Renal cortical epithelial cell (primary cell): Measurements from ENCODE around the gene MYRF. TPM values are rescaled to one million over a fixed set of nuclear protein-coding genes. Genes with fewer than 3 reads are reported as not detected.

Experiments
- DNase-seq: peaks from one replicate; pipeline ENCODE4 v3.0.0-alpha.2; 2011; ENCODE audit warnings: low read depth
- total RNA-seq: library from RNA; depleted of rRNA; stranded (reverse); fragments of >200 nt; gene quantifications from 2 replicates; pipeline ENCODE4 v1.2.3, GENCODE V29; 2014

MYRF gene
- total RNA-seq, 1 donor from 2014 or later, result 20.0 TPM

DNA sequence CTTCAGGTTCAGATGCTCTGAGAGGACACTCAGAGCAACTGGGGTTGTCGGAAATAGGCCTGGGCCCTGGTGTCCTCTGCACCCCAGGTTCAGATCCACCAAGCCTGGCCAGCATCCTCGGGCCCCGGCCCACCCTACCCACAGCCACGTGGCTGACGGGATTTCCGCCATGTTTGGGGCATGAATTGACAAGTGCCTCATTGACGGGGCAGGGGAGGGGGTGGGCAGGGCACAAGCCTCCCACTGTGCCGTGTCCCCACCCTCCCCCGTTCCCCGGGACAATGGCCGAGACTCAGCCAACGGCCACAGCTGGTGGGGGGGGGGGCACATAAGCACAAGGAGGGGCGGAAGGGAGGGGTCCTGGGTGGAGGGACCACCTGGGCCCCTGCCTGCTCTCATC, 8.5 kb downstream of the MYRF start:
- DNase-seq, result no peak

DNA sequence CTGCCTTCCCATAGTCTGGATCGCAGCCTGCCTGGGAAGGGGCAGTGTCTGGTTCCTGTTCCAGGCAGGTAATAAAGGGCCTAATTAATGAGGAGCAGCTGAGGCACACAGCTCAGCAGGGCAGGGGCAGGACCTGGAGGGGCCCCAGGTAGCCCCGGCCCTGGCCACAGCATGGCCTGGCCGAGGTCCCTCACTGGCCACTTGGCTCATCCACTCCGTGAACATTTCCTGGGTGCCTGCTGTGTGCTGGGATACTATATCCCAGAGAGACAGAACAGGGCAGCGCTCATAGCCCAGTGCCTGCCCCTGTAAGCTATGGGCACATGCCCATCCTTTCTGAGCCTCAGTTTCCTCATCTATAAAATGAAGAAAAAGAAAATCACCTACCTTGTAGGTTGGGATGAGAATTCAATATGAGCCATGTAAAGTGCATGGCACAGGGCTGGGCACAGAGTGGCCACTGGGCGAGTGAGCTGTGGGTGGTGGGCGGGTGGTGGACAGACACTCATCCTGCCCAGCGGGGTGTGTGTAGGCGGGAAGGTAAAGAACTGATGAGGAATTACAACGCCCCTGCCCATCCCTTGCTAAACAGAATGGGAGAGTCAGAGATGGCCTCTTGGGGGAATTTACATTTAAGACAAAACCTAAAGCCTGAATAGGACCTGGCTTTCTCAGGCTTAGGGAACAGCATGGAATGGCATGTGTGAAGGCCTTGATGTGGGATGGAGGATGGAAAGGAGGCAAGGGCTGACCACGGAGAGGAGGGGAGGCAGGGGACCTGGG, 9.2 kb downstream of the MYRF start:
- no peak for DNase-seq

DNA sequence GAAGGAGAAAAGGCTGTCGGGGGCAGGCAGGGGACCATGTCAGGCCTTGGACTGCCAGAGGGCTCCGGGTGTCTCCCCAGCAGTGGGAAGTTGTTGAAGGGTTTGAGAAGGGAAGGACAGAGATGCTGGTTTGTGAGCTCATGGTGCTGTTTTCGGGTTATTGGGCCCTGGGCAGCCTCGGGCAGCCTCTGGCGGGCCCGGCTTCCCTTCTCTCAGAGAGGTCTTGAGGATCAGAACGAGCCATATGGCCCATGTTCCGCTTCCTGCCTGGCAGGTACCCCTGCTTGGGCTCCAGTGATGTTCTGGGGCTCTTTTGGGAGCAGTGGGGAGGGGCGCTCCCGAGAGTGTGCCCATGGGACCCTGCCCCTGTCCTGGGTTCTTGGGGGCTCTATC, 9.8 kb downstream of the MYRF start:
- DNase-seq, result no peak

DNA sequence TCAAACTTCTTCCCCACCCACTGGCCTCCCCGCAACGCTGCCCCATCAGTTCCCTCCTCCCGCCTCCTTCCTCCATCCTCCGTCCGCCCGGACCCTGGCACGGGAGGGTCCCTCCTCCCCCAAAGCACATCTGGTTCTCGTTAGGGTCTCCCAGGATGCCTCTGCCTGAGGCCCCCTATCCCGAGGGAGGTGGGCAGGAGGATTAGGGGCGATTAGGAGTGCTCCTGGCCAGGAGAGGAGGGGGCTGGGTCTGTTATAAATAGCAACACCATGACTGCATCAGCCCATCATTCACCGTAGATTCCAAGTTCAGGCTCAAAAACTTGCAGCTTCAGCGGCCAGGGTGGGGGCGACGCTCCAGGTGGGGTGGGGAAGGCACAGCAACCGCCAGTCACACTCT, 10.4 kb downstream of the MYRF start:
- DNase-seq, result no peak

DNA sequence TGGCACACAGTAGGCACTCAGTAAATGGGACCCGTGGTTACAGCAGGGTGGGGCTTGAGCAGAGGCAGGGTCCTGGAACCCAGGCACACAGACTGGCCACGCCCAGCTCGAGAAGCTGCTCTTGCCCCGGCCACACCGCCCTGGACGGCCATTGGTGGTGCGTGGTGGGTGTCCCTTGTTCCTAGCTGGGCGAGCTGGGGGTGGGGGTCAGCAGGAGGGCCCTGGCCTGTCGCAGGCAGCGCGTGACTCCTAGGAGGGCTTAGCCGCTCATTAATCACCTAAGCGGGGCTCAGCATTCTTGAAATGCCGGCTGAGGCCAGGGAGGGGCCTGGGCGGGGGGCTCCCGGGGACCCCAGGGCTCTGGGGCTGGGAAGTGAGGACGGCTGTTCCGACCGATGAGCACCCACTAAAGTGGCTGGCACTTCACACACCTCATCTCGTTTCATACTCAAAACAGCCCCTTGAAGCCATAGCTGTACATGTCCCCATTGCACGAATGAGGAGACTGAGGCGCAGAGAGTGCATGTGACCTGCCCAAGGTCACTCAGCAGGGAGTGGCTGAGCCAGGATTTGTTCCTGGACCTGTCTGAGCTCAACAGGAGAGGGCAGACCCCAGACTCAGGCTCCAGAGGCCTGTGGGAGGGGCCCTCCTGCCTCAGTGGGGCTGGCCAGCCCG, 11.6 kb downstream of the MYRF start:
- no peak for DNase-seq

DNA sequence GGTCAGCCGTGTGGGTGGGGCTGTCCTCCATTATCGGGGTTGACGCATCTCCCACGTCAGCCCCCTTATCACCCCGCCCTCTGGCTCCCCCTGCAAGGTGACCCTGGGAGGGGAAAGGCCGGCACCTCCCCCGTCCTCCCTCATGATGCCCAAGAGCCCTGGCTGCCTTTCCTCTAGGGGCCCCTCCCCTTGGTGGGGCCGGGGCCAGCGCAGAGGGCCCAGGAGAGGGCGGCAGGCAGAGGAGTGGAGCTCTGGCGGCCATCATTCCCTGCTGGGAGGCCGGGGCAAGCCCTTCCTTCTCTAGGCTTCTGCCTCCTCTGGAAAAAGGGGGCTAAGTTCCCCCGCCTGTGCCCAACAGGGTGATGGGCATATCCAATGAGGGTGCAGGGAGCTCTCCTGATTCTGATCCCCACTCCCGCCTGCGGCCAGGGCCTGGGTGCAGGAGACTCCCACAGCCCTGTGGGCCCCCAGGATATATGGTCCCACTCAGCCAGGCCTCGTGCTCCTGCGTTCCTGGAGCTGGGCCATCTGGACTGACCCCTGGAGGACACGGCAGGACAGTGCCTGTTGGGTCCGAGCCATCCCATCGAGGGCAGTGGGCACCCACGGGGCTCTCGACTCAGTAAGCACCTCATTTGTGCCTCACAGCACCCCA, 12.3 kb downstream of the MYRF start:
- DNase-seq, result no peak

DNA sequence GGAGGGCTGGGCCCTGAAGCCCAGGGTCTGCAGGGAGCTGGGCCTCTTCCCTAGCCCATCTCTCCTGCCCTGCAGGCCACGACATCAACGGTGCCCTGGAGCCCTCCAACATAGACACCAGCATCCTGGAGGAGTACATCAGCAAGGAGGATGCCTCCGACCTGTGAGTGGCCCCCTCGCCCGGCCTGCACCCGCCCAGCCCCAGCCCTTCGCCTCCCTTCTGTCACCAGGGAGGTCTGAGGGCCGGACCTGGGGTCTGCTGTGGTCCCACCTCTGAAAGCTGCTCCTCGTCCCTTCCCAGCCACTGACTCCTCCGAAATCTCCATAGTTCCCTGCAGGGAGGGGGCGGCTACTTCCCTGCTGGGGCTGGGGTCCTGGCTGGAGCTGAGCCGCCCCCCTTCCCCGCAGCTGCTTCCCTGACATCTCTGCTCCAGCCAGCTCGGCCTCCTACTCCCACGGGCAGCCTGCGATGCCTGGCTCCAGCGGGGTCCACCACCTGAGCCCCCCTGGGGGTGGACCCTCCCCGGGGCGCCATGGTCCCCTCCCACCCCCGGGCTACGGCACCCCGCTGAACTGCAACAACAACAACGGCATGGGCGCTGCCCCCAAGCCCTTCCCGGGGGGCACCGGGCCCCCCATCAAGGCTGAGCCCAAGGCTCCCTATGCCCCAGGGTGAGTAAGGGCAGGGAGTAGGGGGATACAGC, 13.3 kb downstream of the MYRF start:
- DNase-seq, result no peak

DNA sequence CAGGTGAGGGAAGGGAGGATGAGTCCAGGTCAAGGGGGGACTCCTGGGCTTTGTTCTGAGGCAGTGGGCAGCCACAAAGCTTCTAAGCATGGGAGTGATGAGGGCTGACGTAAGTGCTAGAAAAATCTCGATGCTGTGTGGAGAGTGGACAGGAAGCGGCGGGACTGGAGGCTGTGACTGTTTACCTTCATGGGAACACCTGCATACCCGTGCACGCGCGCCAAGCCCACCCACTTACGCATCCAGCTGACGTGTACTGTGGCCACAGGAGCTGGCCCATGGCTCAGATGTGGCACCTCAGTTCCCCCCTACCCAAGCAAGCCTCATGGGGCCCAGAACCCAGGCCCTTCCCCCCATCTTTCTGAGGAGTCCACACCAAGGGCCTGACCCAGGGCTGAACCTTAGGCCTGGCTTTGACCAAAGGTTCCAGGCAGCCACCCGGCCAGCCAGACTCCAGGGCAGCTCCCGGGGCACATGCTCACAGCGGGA, 14.0 kb downstream of the MYRF start:
- no peak for DNase-seq

DNA sequence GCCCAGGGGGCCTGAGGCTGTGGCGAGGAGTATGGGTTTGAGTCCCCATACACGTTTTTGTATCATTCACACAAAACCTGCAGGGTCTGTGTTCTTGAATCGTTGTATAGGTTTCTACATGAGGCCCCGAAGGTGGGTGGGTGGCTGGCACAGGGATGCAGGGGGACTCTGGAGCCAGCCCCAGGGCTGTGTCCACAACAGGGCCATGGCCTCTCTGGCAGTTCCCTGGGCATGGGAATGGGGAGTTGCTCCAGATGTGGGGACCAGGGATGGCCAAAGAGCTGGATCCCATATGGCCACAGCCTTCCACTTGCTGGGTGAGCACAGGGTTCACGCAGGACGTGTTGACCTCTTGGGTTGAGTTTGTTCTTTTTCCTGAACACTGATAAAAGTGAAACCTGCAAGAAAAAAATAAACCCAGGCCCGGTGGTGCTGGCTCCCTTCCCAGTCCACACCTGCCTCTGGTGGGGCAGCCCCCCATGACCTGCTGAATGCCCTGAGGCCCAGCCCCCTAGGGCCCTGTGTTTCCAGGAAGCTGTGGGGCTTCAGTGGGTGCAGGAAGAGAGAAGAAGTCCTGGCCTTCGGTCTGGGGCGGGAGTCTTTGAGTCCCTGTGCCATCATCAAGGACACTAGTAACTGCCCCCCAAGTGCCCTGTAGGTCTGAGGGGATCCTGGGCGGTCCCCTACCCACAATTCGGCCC, 16.1 kb downstream of the MYRF start:
- DNase-seq, result no peak

DNA sequence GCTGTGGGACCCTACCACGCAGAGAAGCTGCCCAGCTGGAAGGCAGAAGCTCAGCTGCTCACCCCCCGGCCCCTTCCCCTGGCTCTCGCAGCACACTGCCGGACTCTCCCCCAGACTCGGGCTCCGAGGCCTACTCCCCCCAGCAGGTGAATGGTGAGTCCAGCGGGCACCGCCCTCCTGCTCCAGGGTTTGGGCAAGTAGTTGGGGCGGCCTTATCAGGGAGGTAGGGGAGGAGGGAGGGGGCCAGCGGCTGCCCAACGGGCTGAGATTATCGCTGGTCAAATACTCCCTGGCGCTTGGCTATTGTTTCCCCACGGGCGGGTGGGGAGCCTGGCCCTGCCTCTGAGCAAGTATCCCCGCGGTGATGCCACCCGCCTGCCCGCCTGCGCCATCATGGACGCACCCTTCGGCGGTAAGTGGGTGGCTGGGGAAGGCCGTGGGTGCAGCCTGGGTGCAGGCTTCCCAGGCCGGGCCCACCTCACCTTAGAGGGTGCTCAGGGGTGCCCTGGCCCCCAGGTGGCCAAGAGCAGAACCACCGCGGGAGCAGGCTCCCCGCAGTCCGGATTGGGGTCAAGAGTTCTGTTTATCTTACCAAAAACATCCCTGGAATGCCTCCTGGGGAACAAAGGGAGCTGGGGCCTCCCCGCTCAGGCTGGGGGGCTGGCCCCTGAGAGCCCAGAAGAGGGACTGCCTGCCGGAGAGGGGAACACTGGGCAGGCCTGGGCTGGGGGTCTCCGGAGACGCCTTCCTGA, 16.9 kb downstream of the MYRF start:
- no peak for DNase-seq

DNA sequence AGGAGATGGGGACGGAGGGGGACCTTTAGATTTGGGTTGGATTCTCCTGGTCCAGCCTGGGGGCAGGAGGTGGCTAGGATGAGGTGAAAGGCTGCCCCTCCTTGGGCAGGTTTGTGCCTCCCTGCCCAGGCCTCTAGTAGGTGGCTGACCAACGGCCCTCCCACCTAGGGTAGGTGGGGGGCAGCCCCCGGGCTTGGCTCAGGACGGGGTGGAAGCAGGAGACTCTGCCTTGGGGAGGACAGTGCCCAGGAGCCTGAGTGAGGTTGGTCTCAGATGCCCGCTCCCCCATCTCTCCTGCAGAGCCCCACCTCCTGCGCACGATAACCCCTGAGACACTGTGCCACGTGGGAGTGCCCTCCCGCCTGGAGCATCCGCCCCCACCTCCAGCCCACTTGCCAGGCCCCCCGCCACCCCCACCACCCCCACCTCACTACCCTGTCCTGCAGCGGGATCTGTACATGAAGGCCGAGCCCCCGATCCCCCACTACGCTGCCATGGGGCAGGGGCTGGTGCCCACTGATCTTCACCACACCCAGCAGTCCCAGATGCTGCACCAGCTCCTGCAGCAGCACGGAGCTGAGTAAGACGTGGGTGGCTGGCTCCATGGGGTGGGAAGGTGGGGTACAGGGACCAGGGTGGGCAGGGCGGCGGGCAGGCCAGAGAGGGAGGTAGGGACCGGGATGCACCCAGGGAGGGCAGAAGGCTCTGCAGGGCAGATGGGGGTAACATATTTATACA, 17.7 kb downstream of the MYRF start:
- no peak for DNase-seq

DNA sequence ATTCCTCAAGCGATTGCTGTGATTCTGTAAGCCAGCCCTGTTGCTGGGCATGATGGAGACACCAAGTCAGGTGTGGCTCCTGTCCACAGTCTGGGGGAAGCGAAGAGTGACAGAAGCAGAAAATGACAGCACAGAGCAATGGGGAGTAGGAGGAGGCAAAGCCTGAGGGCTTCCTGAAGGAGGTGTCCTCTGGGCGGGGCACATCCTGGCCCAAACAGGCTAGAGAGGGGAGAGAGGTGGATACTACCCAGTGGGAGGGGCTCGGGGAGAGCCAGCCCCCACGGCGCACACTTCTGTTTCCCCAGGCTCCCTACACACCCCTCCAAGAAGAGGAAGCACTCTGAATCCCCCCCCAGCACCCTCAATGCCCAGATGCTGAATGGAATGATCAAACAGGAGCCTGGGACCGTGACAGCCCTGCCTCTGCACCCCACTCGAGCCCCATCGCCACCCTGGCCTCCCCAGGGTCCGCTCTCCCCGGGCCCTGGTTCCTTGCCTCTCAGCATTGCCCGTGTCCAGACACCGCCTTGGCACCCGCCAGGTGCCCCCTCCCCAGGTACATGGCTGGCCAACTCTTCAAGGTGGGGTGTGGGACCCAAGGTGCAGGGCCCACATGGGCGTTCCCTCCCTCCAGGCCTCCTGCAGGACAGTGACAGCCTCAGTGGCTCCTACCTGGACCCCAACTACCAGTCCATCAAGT, 18.9 kb downstream of the MYRF start:
- DNase-seq, result no peak

DNA sequence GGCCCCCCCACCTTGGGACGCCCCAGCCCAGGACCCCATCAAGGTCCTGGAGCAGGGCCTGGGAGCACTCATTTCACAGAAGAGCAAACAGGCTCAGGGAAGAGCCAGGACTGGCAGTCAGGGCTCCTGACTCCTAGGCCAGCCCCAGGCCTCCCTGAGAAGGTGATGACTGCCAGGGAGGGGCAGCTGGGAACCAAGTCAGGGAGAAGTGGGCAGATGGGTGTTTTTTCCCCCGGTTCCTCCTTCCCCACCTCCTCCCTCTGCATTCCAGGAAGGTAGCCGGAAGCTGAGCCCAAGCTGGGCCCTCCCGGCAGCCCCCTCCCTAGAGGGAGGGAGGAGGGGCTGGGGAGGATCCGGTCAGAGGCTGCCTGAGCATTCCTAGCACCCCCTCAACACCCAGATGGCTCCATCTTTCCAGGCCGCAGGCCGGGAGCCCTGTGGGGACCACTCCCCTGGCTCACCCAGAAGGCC, 19.6 kb downstream of the MYRF start:
- peak; percentile 28 for DNase-seq

DNA sequence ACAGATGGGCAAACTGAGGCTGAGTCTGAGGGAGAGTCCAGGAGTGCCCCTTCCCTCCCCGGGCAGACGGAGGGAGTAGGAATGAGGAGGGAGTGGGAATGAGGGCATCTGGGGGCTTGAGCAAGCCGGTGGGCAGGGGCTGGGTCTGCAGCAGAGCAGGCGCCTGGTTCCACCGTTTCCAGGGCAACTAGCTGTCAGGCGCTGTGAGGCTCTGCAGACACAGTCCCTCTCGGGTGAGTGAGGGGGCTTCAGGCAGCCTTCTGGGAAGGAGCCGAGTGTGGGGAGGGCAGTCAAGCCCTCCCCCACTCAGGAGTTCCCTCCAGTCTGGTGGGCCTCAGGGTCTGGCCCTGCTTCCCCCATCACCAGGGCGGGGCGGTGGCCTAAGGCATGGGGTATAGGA, 20.9 kb downstream of the MYRF start:
- no peak for DNase-seq

DNA sequence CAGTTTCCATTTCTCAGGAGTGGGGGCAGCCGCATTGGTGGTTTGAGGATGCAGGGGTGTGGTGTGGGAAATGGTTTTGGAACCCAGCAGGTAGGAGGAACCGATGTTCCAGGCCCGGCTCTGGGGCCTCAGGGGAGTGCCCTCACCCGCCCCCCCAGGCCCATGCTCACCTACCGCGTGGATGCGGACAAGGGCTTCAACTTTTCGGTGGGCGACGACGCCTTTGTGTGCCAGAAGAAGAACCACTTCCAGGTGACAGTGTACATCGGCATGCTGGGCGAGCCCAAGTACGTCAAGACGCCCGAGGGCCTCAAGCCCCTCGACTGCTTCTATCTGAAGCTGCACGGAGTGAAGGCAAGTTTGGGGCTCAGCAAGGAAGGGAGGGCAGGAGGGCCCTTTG, 21.4 kb downstream of the MYRF start:
- DNase-seq, result no peak

DNA sequence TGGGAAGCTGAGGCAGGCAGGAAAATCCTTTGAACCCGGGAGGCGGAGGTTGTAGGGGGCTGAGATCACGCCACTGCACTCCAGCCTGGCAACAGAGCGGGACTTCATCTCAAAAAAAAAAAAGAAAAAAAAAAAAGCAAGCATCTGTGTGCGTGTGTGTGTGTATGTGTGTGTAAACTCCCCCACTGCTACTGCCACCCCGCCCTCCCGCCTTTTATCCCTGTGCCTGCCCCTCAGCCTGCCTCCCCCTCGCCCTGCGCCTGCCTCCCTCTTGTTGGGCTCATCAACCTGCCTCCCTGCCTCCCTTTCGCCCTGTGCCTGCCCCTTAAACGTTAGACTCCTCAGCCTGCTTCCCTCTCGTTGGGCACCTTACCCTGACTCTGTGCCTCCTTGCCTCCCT, 22.0 kb downstream of the MYRF start:
- DNase-seq, result no peak

DNA sequence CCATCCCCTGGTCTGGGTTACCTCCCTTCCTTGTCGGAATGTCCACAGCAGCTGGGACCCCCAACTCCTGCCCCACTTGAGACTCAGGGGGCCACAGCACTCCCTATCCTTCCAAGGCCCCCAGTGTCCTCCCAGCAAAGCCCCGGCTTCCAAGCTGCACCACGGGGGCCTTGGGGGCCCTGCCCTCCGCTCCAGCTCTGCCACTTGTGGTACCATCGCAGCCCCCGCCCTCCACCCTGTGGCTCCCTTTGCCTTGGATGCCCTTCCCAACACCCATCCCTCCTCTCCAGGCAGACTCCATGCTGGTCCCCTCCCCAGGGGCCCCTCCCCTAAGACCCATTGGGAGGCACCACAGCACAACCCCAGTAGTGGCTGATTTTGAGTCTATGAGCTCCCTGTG, 22.7 kb downstream of the MYRF start:
- DNase-seq, result no peak

DNA sequence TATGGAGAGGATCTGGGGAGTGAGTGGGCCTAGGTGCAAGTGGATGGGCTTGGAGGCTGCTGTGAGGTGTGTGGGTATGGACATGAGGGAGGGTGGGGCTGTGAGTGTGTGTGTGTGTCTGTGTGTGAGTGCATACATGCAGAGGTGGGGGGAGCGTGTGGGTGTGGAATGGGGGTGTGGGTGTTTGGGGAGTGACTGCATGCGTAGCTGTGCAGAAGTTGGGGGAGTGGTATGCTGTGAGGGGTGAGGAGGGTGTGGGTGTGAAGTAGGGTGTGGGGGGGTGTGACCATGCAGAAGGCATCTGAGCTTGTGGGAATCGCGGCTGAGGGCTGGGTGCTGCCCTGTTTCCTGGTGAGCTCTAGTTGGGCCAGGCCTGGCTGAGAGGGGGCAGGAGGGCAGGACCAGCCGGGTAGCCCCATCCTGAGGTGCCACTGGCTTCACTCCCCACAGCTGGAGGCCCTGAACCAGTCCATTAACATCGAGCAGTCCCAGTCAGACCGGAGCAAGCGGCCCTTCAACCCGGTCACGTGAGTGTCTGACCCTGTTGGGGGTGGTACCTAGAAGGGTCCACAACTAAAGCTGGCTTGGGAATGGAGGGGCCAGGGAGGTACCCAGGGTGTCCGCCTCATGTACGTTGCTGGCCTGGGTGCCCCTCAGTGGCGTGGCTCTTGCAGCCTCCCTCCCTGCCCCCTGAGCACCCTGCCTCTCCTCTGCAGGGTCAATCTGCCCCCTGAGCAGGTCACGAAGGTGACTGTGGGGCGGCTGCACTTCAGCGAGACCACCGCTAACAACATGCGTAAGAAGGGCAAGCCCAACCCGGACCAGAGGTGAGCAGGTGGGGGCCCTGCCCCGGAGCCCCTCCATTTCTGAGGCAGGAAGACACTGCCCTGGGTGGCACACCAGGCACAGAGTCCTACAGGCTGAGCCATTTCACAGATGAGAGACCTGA, 23.4 kb downstream of the MYRF start:
- DNase-seq, result no peak
